Nephron progenitor cell (in vitro differentiated cells): ENCODE measurements around the gene MFSD6L.

Source experiments
- DNase-seq: peaks from one replicate; pipeline ENCODE4 v3.0.0; 2021
- H3K27ac Mint-ChIP-seq: 2 replicates; pipeline ENCODE4 v1.8.0; 2021; ENCODE audit warnings: mild to moderate bottlenecking, moderate library complexity, mixed read lengths
- H3K27me3 Mint-ChIP-seq: 2 replicates; pipeline ENCODE4 v1.8.0; 2021; ENCODE audit warnings: mild to moderate bottlenecking, low read depth, mixed read lengths; ENCODE audit not compliant: poor library complexity
- H3K36me3 Mint-ChIP-seq: 2 replicates; pipeline ENCODE4 v1.8.0; 2021; ENCODE audit warnings: low read depth, mixed read lengths
- H3K4me1 Mint-ChIP-seq: 2 replicates; pipeline ENCODE4 v1.8.0; 2021; ENCODE audit warnings: mixed read lengths
- H3K4me3 Mint-ChIP-seq: 2 replicates; pipeline ENCODE4 v1.8.0; 2021; ENCODE audit warnings: mild to moderate bottlenecking, moderate library complexity, mixed read lengths
- H3K9me3 Mint-ChIP-seq: 2 replicates; pipeline ENCODE4 v1.8.0; 2021; ENCODE audit warnings: mild to moderate bottlenecking, moderate library complexity, mixed read lengths
- CTCF ChIP-seq: fragments of 200-600 bp; sonication (generic); IDR thresholded peaks from 2 replicates; pipeline ENCODE4 v1.5.0; 2021; ENCODE audit warnings: antibody characterized with exemption

MFSD6L gene

GRCh38 chr17:8829036-8829941 is 30.1 kb upstream of the MFSD6L start:
- H3K4me1 Mint-ChIP-seq, result peaks cover 13% of the 10 kb centered on the region
- no peak for TF ChIP-seq CTCF
- H3K27ac Mint-ChIP-seq, result no peak overlapping the region

GRCh38 chr17:8828517-8828875 is 29.3 kb upstream of the MFSD6L start:
- Mint-ChIP-seq H3K9me3 (peaks cover 18% of the 10 kb centered on the region), H3K27ac (no peak overlapping the region), H3K4me1 (peaks cover 13% of the 10 kb centered on the region)

More at GRCh38 chr17:8829036-8829941, 30.1 kb upstream of the MFSD6L start:
- DNase-seq, result no peak
- Mint-ChIP-seq H3K36me3 (no peaks in the 10 kb centered on the region), H3K27me3 (peaks cover 24% of the 10 kb centered on the region), H3K4me3 (no peak overlapping the region), H3K9me3 (peaks cover 10% of the 10 kb centered on the region)

GRCh38 chr17:8826808-8827435 is 27.8 kb upstream of the MFSD6L start:
- Mint-ChIP-seq H3K36me3 (no peaks in the 10 kb centered on the region), H3K27me3 (peaks cover 30% of the 10 kb centered on the region), H3K27ac (no peak overlapping the region), H3K9me3 (peaks cover 19% of the 10 kb centered on the region), H3K4me3 (no peak overlapping the region), H3K4me1 (peaks cover 13% of the 10 kb centered on the region)
- no peak for TF ChIP-seq CTCF
- DNase-seq, result no peak

More at GRCh38 chr17:8828517-8828875, 29.3 kb upstream of the MFSD6L start:
- TF ChIP-seq CTCF, result no peak
- no peak overlapping the region for H3K4me3 Mint-ChIP-seq
- H3K27me3 Mint-ChIP-seq, result peaks cover 27% of the 10 kb centered on the region
- no peaks in the 10 kb centered on the region for H3K36me3 Mint-ChIP-seq
- no peak for DNase-seq

DNA sequence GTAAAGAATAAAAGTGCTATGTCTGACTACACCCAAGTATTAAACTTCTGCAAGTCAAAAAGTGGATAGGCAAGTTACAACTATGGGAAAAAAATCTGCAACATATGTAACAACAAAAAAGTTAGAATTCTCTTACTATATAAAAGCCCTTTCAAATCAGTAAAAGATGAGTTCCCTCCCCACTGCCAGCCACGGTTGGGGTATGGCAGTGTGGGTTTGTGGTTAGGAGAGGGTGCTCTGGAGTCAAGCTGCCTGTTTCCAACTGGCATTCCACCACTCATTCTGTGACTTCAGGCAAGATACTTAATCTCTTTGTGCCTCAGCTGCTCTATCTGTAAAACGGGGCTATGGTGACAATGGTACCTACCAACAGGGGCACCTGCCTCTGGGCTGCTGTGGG is 26.6 kb upstream of the MFSD6L start:
- peaks cover 19% of the 10 kb centered on the region for H3K9me3 Mint-ChIP-seq
- no peak for DNase-seq
- no peaks in the 10 kb centered on the region for H3K36me3 Mint-ChIP-seq
- TF ChIP-seq CTCF, result no peak
- no peak overlapping the region for H3K4me3 Mint-ChIP-seq
- H3K27ac Mint-ChIP-seq, result no peak overlapping the region
- H3K27me3 Mint-ChIP-seq, result peaks cover 30% of the 10 kb centered on the region
- H3K4me1 Mint-ChIP-seq, result peaks cover 13% of the 10 kb centered on the region

DNA sequence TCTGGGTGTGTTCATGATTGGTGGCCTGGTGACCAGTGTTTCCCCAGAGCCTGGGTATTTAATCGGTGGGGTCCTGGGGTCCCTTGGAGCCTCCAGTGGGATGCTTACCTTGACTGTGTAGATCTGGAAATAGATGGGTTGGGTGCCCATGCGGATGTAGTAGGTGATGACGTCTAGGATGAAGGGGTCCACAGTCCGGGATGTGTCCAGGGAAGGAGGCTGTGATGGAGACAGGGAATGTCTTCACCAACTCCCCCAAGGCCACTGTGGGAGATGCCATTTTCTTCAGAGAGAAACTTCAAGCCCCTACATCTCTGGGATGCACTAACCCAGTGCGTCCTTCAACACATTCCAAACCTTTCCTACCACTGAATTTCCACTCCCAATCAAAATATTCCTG is 24.1 kb upstream of the MFSD6L start:
- TF ChIP-seq CTCF, result no peak
- H3K27ac Mint-ChIP-seq, result no peak overlapping the region
- peaks cover 19% of the 10 kb centered on the region for H3K9me3 Mint-ChIP-seq
- no peak for DNase-seq
- peaks cover 46% of the 10 kb centered on the region for H3K27me3 Mint-ChIP-seq
- no peaks in the 10 kb centered on the region for H3K36me3 Mint-ChIP-seq
- H3K4me1 Mint-ChIP-seq, result peaks cover 13% of the 10 kb centered on the region
- H3K4me3 Mint-ChIP-seq, result no peak overlapping the region
